GM13977 (cell line): ENCODE measurements around the gene ZNF280C.

Experiments used
- DNase-seq: peaks from one replicate; pipeline ENCODE4 v3.0.0; 2012; ENCODE audit warnings: low spot score
- CTCF ChIP-seq: IDR thresholded peaks from 2 replicates; pipeline ENCODE4 v1.5.1; 2012; ENCODE audit warnings: mild to moderate bottlenecking, control low read depth; ENCODE audit not compliant: insufficient read depth; ENCODE audit errors: extremely low read depth, missing control alignments
- in situ Hi-C: fragments of 300-500 bp; cut with MboI; formaldehyde crosslinking; loops from one replicate; pipeline ENCODE4 v1.12.0; 2022; ENCODE audit warnings: low sequenced_read_pairs, low pct_unique_long_range_greater_than_20kb, mixed read lengths, inconsistent platforms; ENCODE audit not compliant: unreplicated experiment

The ZNF280C gene

GRCh38 chrX:130179579-130180215 is 89.0 kb downstream of the ZNF280C start:
- in situ Hi-C loops, result loop anchor here (10.0 kb wide), 1 partner anchor 105 kb away; no protein-coding TSS in a partner anchor
- no peak for DNase-seq
- no peak for TF ChIP-seq CTCF

- in situ Hi-C loops, result loop anchor here (10.0 kb wide), 1 partner anchor 104 kb away; no protein-coding TSS in a partner anchor
- DNase-seq, result no peak
- no peak for TF ChIP-seq CTCF
Observed at GRCh38 chrX:130179170-130179569, 89.5 kb downstream of the ZNF280C start.

- DNase-seq, result no peak
- TF ChIP-seq CTCF, result no peak
- in situ Hi-C loops, result loop anchor here (10.0 kb wide), 1 partner anchor 102 kb away; no protein-coding TSS in a partner anchor
Observed at GRCh38 chrX:130176942-130177341, 91.8 kb downstream of the ZNF280C start.

GRCh38 chrX:130176354-130176776 is 92.3 kb downstream of the ZNF280C start:
- peak; percentile 55 for DNase-seq
- TF ChIP-seq CTCF, result no peak
- in situ Hi-C loops, result loop anchor here (10.0 kb wide), 1 partner anchor 102 kb away; no protein-coding TSS in a partner anchor

GRCh38 chrX:130174937-130175336 is 93.8 kb downstream of the ZNF280C start:
- DNase-seq, result no peak
- in situ Hi-C loops, result loop anchor here (10.0 kb wide), 1 partner anchor 100 kb away; no protein-coding TSS in a partner anchor

GRCh38 chrX:130174045-130174704 is 94.5 kb downstream of the ZNF280C start:
- DNase-seq, result no peak
- TF ChIP-seq CTCF, result no peak
- in situ Hi-C loops, result loop anchor here (10.0 kb wide), 1 partner anchor 99 kb away; no protein-coding TSS in a partner anchor

More at GRCh38 chrX:130174937-130175336, 93.8 kb downstream of the ZNF280C start:
- no peak for TF ChIP-seq CTCF
